Activated B cell treated with CpG ODN at 0.5 μM for 24 hours (primary cell): ENCODE results near the gene SACM1L. TPM values are rescaled to one million over a fixed set of nuclear protein-coding genes. Genes with fewer than 3 reads are reported as not detected.
A peak's percentile ranks its signal among the peaks of the same experiment; 100 is the strongest.
"Not testable (repeated sequence)": the region's sequence is repeated elsewhere in the genome, so short reads cannot be mapped to it uniquely, and the experiment has no call there.

Experiments
- ATAC-seq: fragments of 200-7000 bp; cut with Tn5 transposase; one replicate; pipeline ENCODE4 v1.10.0; 2021; ENCODE audit warnings: low read depth, mild to moderate bottlenecking, moderate library complexity
- CTCF ChIA-PET: fragments of 350-600 bp; sonication (Branson Sonifier 250); formaldehyde crosslinking; loops from one replicate; lab custom pipeline; 2021; ENCODE audit warnings: antibody characterized with exemption; lab: Charles Lee
- POLR2A ChIA-PET: fragments of 350-600 bp; sonication (Branson Sonifier 250); formaldehyde crosslinking; loops from one replicate; lab custom pipeline; 2021; ENCODE audit warnings: antibody characterized with exemption; lab: Charles Lee
- DNase-seq: peaks from one replicate; pipeline ENCODE4 v3.0.0; 2022
- H3K27ac Mint-ChIP-seq: one replicate; pipeline ENCODE4 v1.8.0; 2020; ENCODE audit warnings: mixed read lengths
- H3K27me3 Mint-ChIP-seq: one replicate; pipeline ENCODE4 v1.8.0; 2021; ENCODE audit warnings: mixed read lengths
- H3K36me3 Mint-ChIP-seq: one replicate; pipeline ENCODE4 v1.8.0; 2021; ENCODE audit warnings: low read depth, mixed read lengths
- H3K4me1 Mint-ChIP-seq: one replicate; pipeline ENCODE4 v1.8.0; 2021; ENCODE audit warnings: mixed read lengths
- H3K4me3 Mint-ChIP-seq: one replicate; pipeline ENCODE4 v1.8.0; 2020; ENCODE audit warnings: mild to moderate bottlenecking, mixed read lengths
- H3K9me3 Mint-ChIP-seq: one replicate; pipeline ENCODE4 v1.8.0; 2020; ENCODE audit warnings: mixed read lengths
- intact Hi-C: fragments of 100-400 bp; cut with micrococcal nuclease; formaldehyde crosslinking; loops from one replicate; pipeline ENCODE4 v1.15.1; 2024
- total RNA-seq: library from RNA; stranded (reverse); gene quantifications from 2 replicates; pipeline ENCODE4 v1.2.3, GENCODE V29; 2022
- TF ChIP-seq, protein P1 (sequence below): fragments of 200-600 bp; IDR thresholded peaks from one replicate; pipeline ENCODE4 v1.8.0; 2022; ENCODE audit warnings: antibody characterized with exemption, mild to moderate bottlenecking

The SACM1L gene
- total RNA-seq, 1 donor from 2014 or later = 55.5 TPM

DNA sequence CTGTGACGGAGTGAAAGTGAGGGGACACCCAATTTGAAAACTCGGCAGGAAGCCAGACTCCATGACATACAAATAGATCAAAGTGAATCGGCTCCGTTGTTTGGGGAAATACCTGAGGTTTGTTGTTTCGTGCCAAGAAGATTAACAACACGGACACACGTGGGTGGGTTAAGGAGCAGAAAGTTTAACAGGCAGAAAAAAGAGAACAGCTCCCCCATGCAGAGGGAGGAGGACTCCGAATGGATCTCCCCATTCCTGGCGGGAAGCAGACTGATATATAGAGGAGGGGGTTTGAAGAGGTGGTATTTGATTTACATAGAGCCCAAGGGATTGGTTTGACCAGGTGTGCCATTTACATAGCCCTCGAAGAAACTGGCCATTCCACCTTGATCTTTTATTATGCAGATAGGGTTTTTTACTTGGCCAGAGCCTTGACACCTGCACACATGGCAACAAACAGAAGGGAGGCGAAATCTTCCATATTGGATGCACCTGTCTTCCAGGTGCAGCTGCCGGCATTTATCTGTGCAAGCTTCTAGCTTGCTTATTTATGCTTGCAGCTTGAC is 4.8 kb upstream of the SACM1L start:
- Mint-ChIP-seq H3K36me3 (peaks cover 35% of the 10 kb centered on the region), H3K4me1 (peaks cover 30% of the 10 kb centered on the region), H3K4me3 (no peak overlapping the region), H3K27me3 (peaks cover 3% of the 10 kb centered on the region), H3K9me3 (no peaks in the 10 kb centered on the region), H3K27ac (peak overlapping the region; percentile 50)
- ATAC-seq (no peak), DNase-seq (no peak)
- ChIA-PET CTCF (interaction anchor here (2.7 kb wide), 1 partner anchor 25 kb away, joined by 7 read pairs; no protein-coding TSS in a partner anchor), POLR2A (interaction anchor here (0.6 kb wide), 1 partner anchor 24 kb away, joined by 17 read pairs; no protein-coding TSS in a partner anchor)
- intact Hi-C loops = no loop called here
- TF ChIP-seq, protein P1, sequence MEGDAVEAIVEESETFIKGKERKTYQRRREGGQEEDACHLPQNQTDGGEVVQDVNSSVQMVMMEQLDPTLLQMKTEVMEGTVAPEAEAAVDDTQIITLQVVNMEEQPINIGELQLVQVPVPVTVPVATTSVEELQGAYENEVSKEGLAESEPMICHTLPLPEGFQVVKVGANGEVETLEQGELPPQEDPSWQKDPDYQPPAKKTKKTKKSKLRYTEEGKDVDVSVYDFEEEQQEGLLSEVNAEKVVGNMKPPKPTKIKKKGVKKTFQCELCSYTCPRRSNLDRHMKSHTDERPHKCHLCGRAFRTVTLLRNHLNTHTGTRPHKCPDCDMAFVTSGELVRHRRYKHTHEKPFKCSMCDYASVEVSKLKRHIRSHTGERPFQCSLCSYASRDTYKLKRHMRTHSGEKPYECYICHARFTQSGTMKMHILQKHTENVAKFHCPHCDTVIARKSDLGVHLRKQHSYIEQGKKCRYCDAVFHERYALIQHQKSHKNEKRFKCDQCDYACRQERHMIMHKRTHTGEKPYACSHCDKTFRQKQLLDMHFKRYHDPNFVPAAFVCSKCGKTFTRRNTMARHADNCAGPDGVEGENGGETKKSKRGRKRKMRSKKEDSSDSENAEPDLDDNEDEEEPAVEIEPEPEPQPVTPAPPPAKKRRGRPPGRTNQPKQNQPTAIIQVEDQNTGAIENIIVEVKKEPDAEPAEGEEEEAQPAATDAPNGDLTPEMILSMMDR = no peak

DNA sequence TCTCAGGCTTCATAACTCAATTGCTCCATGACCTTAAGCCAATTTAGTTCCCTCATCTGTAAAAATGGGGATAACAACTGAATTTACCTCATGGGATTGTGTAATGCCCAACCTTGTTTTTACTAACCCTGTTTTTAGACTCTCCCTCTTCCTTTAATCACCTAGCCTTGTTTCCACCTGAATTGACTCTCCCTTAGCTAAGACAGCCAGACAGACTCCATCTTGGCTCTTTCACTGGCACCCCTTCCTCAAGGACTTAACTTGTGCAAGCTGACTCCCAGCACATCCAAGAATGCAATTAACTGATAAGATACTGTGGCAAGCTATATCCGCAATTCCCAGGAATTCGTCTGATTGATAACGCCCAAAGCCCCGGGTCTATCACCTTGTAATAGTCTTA is 3.5 kb upstream of the SACM1L start:
- H3K27ac Mint-ChIP-seq, H3K4me3 Mint-ChIP-seq, POLR2A ChIA-PET, ATAC-seq, H3K27me3 Mint-ChIP-seq, H3K9me3 Mint-ChIP-seq, DNase-seq: not testable (repeated sequence)
- CTCF ChIA-PET = interaction anchor here (2.7 kb wide), 1 partner anchor 26 kb away, joined by 7 read pairs; no protein-coding TSS in a partner anchor
- Mint-ChIP-seq H3K36me3 (peaks cover 29% of the 10 kb centered on the region), H3K4me1 (peaks cover 30% of the 10 kb centered on the region)
- intact Hi-C loops = loop anchor here (5.0 kb wide), 1 partner anchor 47 kb away; no protein-coding TSS in a partner anchor

DNA sequence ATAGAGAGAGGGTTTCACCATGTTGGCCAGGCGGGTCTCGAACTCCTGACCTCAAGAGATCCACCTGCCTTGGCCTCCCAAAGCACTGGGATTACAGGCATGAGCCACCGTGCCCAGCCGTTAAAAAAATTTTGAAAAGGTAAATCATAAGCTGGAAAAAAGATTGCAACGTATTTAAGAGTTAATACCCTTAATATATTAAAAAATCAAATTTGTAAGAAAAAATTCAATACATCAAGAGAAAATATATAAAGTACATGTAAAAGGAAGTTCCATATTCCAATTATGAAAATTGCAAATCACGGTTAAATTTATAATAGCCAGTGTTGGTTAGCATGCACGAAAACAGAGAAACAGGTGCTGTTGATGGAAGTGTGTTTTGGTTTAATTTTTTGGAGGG is 2.3 kb upstream of the SACM1L start:
- no peaks in the 10 kb centered on the region for H3K9me3 Mint-ChIP-seq
- no peak overlapping the region for H3K27ac Mint-ChIP-seq
- no peak overlapping the region for H3K4me3 Mint-ChIP-seq
- ChIA-PET CTCF (interaction anchor here (4.5 kb wide), 1 partner anchor 26 kb away, joined by 25 read pairs; no protein-coding TSS in a partner anchor), POLR2A (no interaction called here)
- peaks cover 3% of the 10 kb centered on the region for H3K27me3 Mint-ChIP-seq
- TF ChIP-seq, protein P1 = no peak
- H3K4me1 Mint-ChIP-seq = peaks cover 40% of the 10 kb centered on the region
- ATAC-seq = no peak
- H3K36me3 Mint-ChIP-seq = peaks cover 32% of the 10 kb centered on the region
- no peak for DNase-seq
- intact Hi-C loops = loop anchor here (5.0 kb wide), 1 partner anchor 45 kb away; no protein-coding TSS in a partner anchor

DNA sequence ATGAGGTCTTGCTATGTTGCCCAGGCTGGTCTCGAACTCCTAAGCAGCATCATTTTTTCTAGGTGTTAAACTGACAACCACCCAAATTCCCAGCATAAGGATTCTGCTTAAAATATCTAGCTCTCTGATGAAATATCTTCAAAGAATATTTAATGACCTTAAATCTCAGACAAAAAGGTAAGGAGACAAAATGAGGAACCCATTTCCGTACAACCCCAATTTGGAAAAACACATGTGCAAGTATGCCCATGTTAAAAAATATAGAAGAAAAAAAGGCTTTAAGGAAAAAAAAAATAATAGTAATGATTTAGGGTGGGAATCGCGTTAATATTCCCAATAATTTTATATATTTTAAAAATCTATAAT is 1.4 kb upstream of the SACM1L start:
- H3K4me3 Mint-ChIP-seq = peak overlapping the region; percentile 50
- no peak for ATAC-seq
- H3K4me1 Mint-ChIP-seq = peaks cover 49% of the 10 kb centered on the region
- intact Hi-C loops = loop anchor here (5.0 kb wide), 1 partner anchor 44 kb away; no protein-coding TSS in a partner anchor
- POLR2A ChIA-PET = no interaction called here
- TF ChIP-seq, protein P1 = no peak
- CTCF ChIA-PET = interaction anchor here (4.5 kb wide), 1 partner anchor 27 kb away, joined by 25 read pairs; no protein-coding TSS in a partner anchor
- no peak overlapping the region for H3K27ac Mint-ChIP-seq
- no peaks in the 10 kb centered on the region for H3K9me3 Mint-ChIP-seq
- peaks cover 3% of the 10 kb centered on the region for H3K27me3 Mint-ChIP-seq
- no peak for DNase-seq
- peaks cover 35% of the 10 kb centered on the region for H3K36me3 Mint-ChIP-seq

DNA sequence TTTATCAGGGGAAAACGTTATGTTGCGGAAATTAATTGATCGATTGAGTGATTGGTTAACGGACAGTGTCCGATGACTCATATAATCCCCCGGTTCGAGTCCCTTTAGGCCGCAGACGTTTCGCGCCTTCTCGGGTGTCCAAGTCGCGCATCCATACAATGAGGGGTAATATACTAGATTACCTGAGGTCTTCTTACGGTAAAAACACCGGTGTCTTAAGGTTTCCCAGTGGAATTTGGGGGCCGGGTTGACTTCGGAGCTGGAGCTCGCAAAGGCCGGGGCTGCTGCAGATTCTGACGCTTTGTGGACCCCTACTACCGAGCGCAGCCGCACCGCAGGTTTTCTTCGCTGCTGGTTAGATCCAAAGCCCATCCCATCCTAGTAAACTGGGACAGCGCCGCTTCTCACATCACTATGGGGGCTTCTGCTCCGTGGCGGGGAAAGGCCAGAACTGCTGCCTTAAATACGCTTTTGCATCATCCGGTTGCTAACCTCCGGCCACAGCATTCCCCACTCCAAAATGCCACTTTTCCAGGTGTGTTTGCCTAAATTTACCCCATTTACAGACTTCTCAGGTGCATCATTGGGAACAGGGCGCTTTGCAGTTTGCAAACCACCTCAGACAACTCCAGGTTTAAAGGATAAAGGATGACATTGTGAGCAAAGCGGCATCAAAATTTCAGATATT is 858 bp upstream of the SACM1L start:
- CTCF ChIA-PET = interaction anchor here (4.5 kb wide), 1 partner anchor 28 kb away, joined by 25 read pairs; no protein-coding TSS in a partner anchor
- intact Hi-C loops = loop anchor here (5.0 kb wide), 1 partner anchor 44 kb away; no protein-coding TSS in a partner anchor
- H3K4me3 Mint-ChIP-seq = peak overlapping the region; percentile 88
- ATAC-seq (no peak), DNase-seq (peak; percentile 24)
- POLR2A ChIA-PET = interaction anchor here (1.1 to 2.0 kb wide), 7 partner anchors 17 to 1005 kb away, joined by 3 to 9 read pairs (median 4); partner anchors contain the start of genes ALS2CL and LIMD1
- TF ChIP-seq, protein P1 = no peak
- peak overlapping the region; percentile 98 for H3K27ac Mint-ChIP-seq
- peaks cover 53% of the 10 kb centered on the region for H3K4me1 Mint-ChIP-seq
- H3K27me3 Mint-ChIP-seq = peaks cover 3% of the 10 kb centered on the region
- peaks cover 30% of the 10 kb centered on the region for H3K36me3 Mint-ChIP-seq
- no peaks in the 10 kb centered on the region for H3K9me3 Mint-ChIP-seq
